ENCODE measurements around the gene SH3PXD2A. TPM values are rescaled to one million over a fixed set of nuclear protein-coding genes. Genes with fewer than 3 reads are reported as not detected.

The SH3PXD2A gene
- total and polyA plus RNA-seq, 9 of the 15 experiments (the other 6 are each of a cell fraction or from before 2014, with no cell fraction given): 0.41 to 9.3 (median 2.5) TPM

DNA sequence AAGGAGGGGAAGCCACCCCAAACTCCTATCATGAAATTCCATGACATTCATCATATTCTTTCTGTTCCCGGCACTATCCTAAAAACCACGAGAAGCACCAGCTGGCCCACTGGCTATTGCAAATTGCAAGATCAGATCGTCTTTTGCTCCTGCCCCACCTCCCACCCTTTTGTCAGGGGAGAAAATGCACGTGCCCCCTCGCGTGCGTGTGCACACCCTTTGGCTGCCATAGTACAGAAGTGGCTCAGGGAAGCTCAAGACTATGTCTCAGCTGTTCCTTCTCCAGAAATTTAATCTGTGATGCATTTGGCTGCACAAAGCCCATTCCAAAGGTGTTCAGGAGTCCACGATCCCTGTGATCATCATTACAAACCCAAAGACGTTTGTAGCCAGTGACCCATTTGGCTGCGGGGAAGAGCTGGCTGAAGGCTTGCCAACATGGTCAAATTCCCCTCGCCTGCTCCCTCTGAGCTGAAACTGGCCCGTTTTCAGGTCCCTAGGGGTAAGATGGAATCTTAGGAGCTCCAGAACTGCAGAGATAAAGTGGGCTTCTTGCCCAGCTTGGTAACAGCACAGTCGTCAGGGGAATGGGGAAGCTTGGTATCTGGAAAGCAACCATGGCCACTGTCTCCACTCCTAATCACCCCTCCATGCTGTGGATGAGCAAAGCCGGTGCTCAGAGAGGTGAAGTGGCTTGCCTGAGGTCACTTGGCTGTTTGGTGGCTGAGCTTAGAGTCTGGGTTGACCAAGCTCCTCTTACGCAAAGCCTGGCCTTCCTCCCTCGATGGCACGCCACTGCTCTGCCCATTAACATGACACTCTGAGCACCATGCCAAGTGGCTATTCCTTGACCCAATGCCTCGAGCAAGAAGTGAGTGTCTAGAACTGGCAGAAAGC is 206.5 kb downstream of the SH3PXD2A start:
- Histone ChIP-seq H3K27me3 (ENCODE audit: control insufficient read depth in 2 of 2, insufficient read depth in 2 of 2, low read length in 2 of 2) (no peaks in the 10 kb centered on the region), H3K9ac (ENCODE audit: insufficient read depth in 1 of 2, low read depth in 2 of 2, low read length in 2 of 2) (no peak overlapping the region), H3K9me3 (replicated peaks; ENCODE audit: control insufficient read depth, insufficient read depth, low read depth, low read length) (no peaks in the 10 kb centered on the region), H2AFZ (ENCODE audit: low read depth, low read length) (no peak overlapping the region), H3K36me3 (ENCODE audit: control insufficient read depth, insufficient read depth, low read length) (0 out of 3 replicates have a peak, but pooled peaks cover 3% of the 10 kb centered on the region), H3K4me3 (no peak overlapping the region), H3K4me1 (replicated peaks in 1 of 2; ENCODE audit: control insufficient read depth in 2 of 2, insufficient read depth in 2 of 2, low read length in 2 of 2) (peaks cover 0 to 11% of the 10 kb centered on the region in 2 experiments; a peak in 3 of 5 replicates), H3K27ac (ENCODE audit: extremely low read depth, low read depth, low read length) (no peak overlapping the region), H3K9me1 (ENCODE audit: control insufficient read depth, insufficient read depth, low read length) (no peaks in the 10 kb centered on the region), H3K79me2 (ENCODE audit: control insufficient read depth, insufficient read depth, low read length) (no peaks in the 10 kb centered on the region), H4K20me1 (replicated peaks; ENCODE audit: control insufficient read depth, insufficient read depth, low read length) (no peaks in the 10 kb centered on the region; the same call in 1 of the 2 replicates), H3K4me2 (ENCODE audit: insufficient read depth, low read length) (no peak overlapping the region)
- ChIA-PET POLR2A (interaction anchor here (0.6 to 0.7 kb wide), 2 partner anchors 11 to 19 kb away, joined by 3 read pairs; no protein-coding TSS in a partner anchor), CTCF (ENCODE audit: low intra/inter-chr PET ratio) (no interaction called here)
- no peak for FAIRE-seq
- no peak for ATAC-seq
- DNase-seq (ENCODE audit: extremely low read depth in 1 of 4, low spot score in 3 of 4): no peak
- BruUV-seq (replicated peaks): no TSS peak
- intact Hi-C loops (cut with micrococcal nuclease) (no loop called here), in situ Hi-C loops (cut with MboI) (no loop called here)
- WGBS (ENCODE audit: insufficient coverage, low coverage, missing lambda C conversion rate): 55% methylated on average over 16 of the region's 18 CpGs
- TF ChIP-seq PHTF2 (CRISPR knock-in tag; IDR thresholded peaks at IDR 0.05) (no peak), GATAD2B (IDR thresholded peaks at IDR 0.05; ENCODE audit: borderline replicate concordance) (no peak), DMBX1 (CRISPR knock-in tag; IDR thresholded peaks at IDR 0.05; ENCODE audit: borderline replicate concordance) (no peak), SMARCA4 (IDR thresholded peaks at IDR 0.05) (no peak), ZNF41 (CRISPR knock-in tag; conservative IDR thresholded peaks at IDR 0.05) (no peak), NBN (IDR thresholded peaks at IDR 0.05; ENCODE audit: low read depth) (no peak), RCOR1 (IDR thresholded peaks at IDR 0.05; ENCODE audit: borderline replicate concordance in 1 of 2, low read depth in 2 of 2, low read length in 2 of 2) (no peak)
- TF ChIP-seq, protein P1, sequence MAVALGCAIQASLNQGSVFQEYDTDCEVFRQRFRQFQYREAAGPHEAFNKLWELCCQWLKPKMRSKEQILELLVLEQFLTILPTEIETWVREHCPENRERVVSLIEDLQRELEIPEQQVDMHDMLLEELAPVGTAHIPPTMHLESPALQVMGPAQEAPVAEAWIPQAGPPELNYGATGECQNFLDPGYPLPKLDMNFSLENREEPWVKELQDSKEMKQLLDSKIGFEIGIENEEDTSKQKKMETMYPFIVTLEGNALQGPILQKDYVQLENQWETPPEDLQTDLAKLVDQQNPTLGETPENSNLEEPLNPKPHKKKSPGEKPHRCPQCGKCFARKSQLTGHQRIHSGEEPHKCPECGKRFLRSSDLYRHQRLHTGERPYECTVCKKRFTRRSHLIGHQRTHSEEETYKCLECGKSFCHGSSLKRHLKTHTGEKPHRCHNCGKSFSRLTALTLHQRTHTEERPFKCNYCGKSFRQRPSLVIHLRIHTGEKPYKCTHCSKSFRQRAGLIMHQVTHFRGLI (CRISPR knock-in tag; IDR thresholded peaks at IDR 0.05): no peak
- TF ChIP-seq, protein P2, sequence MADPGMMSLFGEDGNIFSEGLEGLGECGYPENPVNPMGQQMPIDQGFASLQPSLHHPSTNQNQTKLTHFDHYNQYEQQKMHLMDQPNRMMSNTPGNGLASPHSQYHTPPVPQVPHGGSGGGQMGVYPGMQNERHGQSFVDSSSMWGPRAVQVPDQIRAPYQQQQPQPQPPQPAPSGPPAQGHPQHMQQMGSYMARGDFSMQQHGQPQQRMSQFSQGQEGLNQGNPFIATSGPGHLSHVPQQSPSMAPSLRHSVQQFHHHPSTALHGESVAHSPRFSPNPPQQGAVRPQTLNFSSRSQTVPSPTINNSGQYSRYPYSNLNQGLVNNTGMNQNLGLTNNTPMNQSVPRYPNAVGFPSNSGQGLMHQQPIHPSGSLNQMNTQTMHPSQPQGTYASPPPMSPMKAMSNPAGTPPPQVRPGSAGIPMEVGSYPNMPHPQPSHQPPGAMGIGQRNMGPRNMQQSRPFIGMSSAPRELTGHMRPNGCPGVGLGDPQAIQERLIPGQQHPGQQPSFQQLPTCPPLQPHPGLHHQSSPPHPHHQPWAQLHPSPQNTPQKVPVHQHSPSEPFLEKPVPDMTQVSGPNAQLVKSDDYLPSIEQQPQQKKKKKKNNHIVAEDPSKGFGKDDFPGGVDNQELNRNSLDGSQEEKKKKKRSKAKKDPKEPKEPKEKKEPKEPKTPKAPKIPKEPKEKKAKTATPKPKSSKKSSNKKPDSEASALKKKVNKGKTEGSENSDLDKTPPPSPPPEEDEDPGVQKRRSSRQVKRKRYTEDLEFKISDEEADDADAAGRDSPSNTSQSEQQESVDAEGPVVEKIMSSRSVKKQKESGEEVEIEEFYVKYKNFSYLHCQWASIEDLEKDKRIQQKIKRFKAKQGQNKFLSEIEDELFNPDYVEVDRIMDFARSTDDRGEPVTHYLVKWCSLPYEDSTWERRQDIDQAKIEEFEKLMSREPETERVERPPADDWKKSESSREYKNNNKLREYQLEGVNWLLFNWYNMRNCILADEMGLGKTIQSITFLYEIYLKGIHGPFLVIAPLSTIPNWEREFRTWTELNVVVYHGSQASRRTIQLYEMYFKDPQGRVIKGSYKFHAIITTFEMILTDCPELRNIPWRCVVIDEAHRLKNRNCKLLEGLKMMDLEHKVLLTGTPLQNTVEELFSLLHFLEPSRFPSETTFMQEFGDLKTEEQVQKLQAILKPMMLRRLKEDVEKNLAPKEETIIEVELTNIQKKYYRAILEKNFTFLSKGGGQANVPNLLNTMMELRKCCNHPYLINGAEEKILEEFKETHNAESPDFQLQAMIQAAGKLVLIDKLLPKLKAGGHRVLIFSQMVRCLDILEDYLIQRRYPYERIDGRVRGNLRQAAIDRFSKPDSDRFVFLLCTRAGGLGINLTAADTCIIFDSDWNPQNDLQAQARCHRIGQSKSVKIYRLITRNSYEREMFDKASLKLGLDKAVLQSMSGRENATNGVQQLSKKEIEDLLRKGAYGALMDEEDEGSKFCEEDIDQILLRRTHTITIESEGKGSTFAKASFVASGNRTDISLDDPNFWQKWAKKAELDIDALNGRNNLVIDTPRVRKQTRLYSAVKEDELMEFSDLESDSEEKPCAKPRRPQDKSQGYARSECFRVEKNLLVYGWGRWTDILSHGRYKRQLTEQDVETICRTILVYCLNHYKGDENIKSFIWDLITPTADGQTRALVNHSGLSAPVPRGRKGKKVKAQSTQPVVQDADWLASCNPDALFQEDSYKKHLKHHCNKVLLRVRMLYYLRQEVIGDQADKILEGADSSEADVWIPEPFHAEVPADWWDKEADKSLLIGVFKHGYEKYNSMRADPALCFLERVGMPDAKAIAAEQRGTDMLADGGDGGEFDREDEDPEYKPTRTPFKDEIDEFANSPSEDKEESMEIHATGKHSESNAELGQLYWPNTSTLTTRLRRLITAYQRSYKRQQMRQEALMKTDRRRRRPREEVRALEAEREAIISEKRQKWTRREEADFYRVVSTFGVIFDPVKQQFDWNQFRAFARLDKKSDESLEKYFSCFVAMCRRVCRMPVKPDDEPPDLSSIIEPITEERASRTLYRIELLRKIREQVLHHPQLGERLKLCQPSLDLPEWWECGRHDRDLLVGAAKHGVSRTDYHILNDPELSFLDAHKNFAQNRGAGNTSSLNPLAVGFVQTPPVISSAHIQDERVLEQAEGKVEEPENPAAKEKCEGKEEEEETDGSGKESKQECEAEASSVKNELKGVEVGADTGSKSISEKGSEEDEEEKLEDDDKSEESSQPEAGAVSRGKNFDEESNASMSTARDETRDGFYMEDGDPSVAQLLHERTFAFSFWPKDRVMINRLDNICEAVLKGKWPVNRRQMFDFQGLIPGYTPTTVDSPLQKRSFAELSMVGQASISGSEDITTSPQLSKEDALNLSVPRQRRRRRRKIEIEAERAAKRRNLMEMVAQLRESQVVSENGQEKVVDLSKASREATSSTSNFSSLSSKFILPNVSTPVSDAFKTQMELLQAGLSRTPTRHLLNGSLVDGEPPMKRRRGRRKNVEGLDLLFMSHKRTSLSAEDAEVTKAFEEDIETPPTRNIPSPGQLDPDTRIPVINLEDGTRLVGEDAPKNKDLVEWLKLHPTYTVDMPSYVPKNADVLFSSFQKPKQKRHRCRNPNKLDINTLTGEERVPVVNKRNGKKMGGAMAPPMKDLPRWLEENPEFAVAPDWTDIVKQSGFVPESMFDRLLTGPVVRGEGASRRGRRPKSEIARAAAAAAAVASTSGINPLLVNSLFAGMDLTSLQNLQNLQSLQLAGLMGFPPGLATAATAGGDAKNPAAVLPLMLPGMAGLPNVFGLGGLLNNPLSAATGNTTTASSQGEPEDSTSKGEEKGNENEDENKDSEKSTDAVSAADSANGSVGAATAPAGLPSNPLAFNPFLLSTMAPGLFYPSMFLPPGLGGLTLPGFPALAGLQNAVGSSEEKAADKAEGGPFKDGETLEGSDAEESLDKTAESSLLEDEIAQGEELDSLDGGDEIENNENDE (IDR thresholded peaks at IDR 0.05; ENCODE audit: low read depth, low read length): no peak

Measured in K562 (cell line).